Subcutaneous adipose tissue (tissue), 4 donors: ENCODE data around the gene CTDP1. TPM values are rescaled to one million over a fixed set of nuclear protein-coding genes. Genes with fewer than 3 reads are reported as not detected.

Source experiments
- total RNA-seq, 4 donors: library from RNA; depleted of rRNA; stranded (reverse); fragments of >200 nt; gene quantifications; one replicate each; pipeline ENCODE4 v1.1.0, GENCODE V29; 2016
- TF ChIP-seq, protein P1 (sequence below): fragments of 450-650 bp; IDR thresholded peaks from one replicate; pipeline ENCODE4 v1.5.1; 2016; ENCODE audit warnings: low read depth, mild to moderate bottlenecking, control low read depth, antibody characterized with exemption, moderate library complexity

The CTDP1 gene
- total RNA-seq, 4 donors from 2014 or later, result 11.3 to 19.2 (median 16.2) TPM

DNA sequence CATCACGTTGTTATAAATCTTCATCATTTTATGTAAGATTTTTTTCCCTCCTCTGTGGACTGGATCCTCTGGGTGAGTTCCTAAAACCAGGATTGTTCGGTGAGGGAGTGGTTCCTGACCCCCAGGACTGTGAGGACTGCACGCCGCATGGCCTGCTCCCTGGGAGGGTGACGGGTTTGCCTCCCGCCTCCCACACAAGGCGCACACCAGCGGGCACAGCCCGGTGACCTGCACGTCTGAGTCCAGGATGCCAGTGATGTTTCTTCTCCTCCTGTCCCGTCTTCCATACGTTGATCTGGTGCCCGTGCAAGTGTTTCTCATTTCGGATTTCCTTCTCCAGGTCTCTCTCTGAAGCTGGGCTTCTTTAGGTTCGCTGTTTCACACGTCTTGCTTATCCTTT is 27.1 kb downstream of the CTDP1 start:
- TF ChIP-seq, protein P1, sequence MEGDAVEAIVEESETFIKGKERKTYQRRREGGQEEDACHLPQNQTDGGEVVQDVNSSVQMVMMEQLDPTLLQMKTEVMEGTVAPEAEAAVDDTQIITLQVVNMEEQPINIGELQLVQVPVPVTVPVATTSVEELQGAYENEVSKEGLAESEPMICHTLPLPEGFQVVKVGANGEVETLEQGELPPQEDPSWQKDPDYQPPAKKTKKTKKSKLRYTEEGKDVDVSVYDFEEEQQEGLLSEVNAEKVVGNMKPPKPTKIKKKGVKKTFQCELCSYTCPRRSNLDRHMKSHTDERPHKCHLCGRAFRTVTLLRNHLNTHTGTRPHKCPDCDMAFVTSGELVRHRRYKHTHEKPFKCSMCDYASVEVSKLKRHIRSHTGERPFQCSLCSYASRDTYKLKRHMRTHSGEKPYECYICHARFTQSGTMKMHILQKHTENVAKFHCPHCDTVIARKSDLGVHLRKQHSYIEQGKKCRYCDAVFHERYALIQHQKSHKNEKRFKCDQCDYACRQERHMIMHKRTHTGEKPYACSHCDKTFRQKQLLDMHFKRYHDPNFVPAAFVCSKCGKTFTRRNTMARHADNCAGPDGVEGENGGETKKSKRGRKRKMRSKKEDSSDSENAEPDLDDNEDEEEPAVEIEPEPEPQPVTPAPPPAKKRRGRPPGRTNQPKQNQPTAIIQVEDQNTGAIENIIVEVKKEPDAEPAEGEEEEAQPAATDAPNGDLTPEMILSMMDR, result no peak

DNA sequence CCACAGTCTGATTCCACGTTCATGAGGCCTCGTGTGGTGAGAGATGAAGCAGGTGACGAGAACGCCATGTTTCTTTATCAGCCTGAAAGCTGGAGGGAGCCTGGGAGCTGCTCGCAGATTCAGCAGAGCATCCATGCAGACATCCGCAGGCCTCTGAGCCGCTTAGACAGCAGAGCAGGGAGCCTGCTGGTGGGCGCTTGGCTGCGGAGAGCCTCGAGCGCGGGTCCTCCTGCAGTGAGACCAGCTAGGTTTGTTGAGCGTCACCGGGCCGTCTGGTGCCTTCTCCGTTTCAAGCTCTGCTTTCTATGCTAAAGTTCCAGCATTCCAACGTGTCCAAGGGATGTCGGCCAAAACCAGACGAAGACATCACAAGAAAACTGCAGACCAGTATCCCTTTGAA is 27.6 kb downstream of the CTDP1 start:
- TF ChIP-seq, protein P1, result no peak

DNA sequence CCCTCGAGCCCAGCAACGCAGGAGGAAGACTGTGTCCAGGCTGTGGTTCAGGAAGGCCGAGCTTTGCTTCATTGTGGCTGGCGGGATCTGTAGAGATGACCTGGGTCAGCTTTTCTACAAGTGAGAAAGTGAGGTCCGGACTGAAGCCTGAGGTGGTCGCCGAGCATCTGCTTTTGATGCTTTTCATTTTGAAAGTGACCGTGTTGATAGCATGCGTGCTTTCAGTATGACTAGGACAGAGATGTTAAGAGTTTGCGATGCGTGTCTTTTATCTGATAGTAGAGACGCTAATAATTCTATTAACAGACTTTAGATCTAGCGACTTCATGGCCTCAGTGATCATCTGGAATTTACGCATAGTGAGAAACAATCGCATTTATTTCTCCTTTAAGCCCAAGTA is 28.1 kb downstream of the CTDP1 start:
- TF ChIP-seq, protein P1, result no peak

DNA sequence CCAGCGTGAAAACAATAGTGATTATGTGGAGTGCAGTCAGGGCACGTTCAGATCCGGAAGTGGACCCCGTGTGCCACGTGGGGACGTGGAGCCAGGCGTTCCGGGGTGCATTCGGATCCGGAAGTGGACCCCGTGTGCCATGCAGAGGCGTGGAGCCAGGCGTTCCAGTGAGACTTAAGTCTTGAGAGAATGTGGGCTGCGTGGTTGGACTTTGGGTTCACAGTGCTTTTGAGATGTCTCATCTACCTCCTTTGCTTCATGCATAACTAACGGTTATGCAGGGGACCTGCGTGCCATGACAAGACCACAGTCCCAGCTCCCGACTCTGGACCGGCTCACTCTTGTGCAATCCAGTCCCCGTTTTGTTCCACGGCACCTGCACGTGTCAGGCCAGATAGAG is 28.8 kb downstream of the CTDP1 start:
- TF ChIP-seq, protein P1, result no peak

DNA sequence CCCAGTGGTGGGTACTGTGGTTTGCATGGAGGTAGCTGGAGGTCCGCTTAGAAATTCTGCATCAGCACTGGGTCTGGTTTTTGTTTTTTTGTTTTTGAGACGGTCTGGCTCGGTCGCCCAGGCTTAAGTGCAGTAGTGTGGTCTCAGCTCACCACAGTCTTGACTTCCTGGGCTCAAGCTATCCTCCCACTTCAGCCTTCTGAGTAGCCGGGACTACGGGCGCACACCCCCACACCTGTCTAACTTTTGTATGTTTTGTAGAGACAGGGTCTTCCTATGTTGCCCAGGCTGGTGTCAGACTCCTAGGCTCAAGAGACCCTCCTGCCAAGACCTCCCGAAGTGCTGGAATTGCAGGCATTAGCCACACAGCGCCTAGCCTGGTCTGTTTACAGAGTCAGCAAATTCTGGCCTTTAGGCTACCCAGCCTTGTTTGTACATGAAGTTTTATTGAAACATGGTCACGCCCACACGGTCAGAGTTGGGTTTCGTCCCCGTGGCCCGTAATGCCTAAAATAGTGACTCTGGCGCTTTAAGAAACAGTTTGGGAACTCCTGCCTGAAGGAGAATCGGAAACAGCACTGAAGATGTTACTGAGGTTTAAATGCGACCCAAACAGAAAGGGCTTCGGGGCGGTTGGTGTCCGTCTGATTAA is 32.7 kb downstream of the CTDP1 start:
- TF ChIP-seq, protein P1, result no peak

DNA sequence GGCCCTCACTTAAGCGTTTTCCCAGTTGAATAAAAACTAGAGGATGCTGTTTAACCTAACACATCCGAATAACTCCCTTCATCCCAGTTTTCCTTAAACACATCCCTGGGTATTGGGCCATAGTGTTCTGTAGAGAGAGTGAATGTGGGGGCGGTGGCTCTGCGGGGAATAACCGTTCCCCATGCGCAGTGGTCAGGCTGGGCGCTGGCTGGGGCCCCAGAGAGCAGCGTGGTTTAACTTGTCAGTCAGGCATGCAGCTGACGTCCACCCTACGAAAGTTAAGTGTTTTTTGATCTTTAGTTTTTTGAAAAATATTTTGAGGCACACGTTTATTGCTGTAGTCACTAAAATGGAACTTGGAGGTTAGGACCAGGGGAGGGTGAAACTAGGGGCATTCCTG is 33.7 kb downstream of the CTDP1 start:
- TF ChIP-seq, protein P1, result no peak

DNA sequence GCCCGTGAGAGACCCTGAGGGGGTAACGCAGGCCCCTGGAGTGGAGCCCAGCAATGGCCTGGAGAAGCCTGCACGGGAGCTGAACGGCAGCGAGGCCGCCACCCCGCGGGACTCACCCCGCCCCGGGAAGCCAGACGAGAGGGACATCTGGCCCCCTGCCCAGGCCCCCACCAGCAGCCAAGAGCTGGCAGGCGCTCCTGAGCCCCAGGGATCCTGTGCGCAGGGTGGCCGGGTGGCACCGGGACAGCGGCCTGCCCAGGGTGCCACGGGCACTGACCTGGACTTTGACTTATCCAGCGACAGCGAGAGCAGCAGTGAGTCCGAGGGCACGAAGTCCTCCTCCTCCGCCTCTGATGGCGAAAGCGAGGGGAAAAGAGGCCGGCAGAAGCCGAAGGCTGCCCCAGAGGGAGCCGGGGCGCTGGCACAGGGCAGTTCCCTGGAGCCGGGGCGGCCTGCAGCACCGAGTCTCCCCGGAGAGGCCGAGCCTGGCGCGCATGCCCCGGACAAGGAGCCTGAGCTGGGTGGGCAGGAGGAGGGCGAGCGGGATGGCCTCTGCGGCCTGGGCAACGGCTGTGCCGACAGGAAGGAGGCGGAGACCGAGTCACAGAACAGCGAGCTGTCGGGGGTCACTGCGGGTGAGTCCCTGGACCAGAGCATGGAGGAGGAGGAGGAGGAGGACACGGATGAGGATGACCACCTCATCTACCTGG is 35.1 kb downstream of the CTDP1 start:
- TF ChIP-seq, protein P1, result no peak
